HFFc6 (cell line): ENCODE results near the gene FBXO2. TPM values are rescaled to one million over a fixed set of nuclear protein-coding genes. Genes with fewer than 3 reads are reported as not detected.

Experiments used
- DNase-seq: peaks from one replicate; pipeline ENCODE4 v3.0.0-alpha.2; 2018
- H3K27ac Mint-ChIP-seq: 2 replicates; pipeline ENCODE4 v1.8.0; 2020; ENCODE audit warnings: mild to moderate bottlenecking, mixed read lengths
- H3K27me3 Mint-ChIP-seq: 2 replicates; pipeline ENCODE4 v1.8.0; 2021; ENCODE audit warnings: mild to moderate bottlenecking, moderate library complexity, mixed read lengths; ENCODE audit not compliant: insufficient read depth
- H3K36me3 Mint-ChIP-seq: 2 replicates; pipeline ENCODE4 v1.8.0; 2021; ENCODE audit warnings: low read depth, mixed read lengths
- H3K4me1 Mint-ChIP-seq: 2 replicates; pipeline ENCODE4 v1.8.0; 2020; ENCODE audit warnings: low read depth, mixed read lengths
- H3K4me3 Mint-ChIP-seq: 2 replicates; pipeline ENCODE4 v1.8.0; 2020; ENCODE audit warnings: mild to moderate bottlenecking, moderate library complexity, mixed read lengths
- H3K9me3 Mint-ChIP-seq: 2 replicates; pipeline ENCODE4 v1.8.0; 2020; ENCODE audit warnings: mild to moderate bottlenecking, mixed read lengths
- CTCF ChIP-seq: fragments of 200-600 bp; sonication (generic); IDR thresholded peaks from 2 replicates; pipeline ENCODE4 v1.5.0; 2021; ENCODE audit warnings: antibody characterized with exemption, mild to moderate bottlenecking
- total RNA-seq, 6 experiments: library from RNA; stranded (reverse); fragmentation: NEBNext Ultra II Directional; extraction: Animal tissue kit (Norgen Biotek cat#: 25700); gene quantifications; 2 replicates in 1 of 6; 3 replicates in 5 of 6; pipeline ENCODE4 v1.2.3, GENCODE V29; 2021

Gene FBXO2
- total RNA-seq, 6 experiments from 2014 or later, result 0.66 to 1.7 (median 0.78) TPM

- Mint-ChIP-seq H3K4me1 (no peaks in the 10 kb centered on the region), H3K9me3 (no peaks in the 10 kb centered on the region; the same call in 1 of the 2 replicates), H3K4me3 (no peak overlapping the region), H3K36me3 (no peaks in the 10 kb centered on the region), H3K27ac (no peak overlapping the region), H3K27me3 (peaks cover 44% of the 10 kb centered on the region)
- TF ChIP-seq CTCF, result no peak
- no peak for DNase-seq
Observed at GRCh38 chr1:11606775-11607174, 47.5 kb downstream of the FBXO2 start.

GRCh38 chr1:11602981-11603380 lies 51.2 kb downstream of the FBXO2 start:
- H3K27me3 Mint-ChIP-seq, result peaks cover 30% of the 10 kb centered on the region
- no peak for DNase-seq
- no peaks in the 10 kb centered on the region; the same call in 1 of the 2 replicates for H3K9me3 Mint-ChIP-seq
- H3K4me3 Mint-ChIP-seq, result no peak overlapping the region
- peaks cover 5% of the 10 kb centered on the region; the same call in 1 of the 2 replicates for H3K4me1 Mint-ChIP-seq
- H3K36me3 Mint-ChIP-seq, result no peaks in the 10 kb centered on the region
- TF ChIP-seq CTCF, result no peak
- no peak overlapping the region for H3K27ac Mint-ChIP-seq

GRCh38 chr1:11602424-11602823 lies 51.8 kb downstream of the FBXO2 start:
- Mint-ChIP-seq H3K36me3 (no peaks in the 10 kb centered on the region), H3K27me3 (peaks cover 27% of the 10 kb centered on the region), H3K4me1 (peaks cover 5% of the 10 kb centered on the region; the same call in 1 of the 2 replicates), H3K4me3 (no peak overlapping the region), H3K9me3 (no peaks in the 10 kb centered on the region), H3K27ac (no peak overlapping the region)
- no peak for DNase-seq
- no peak for TF ChIP-seq CTCF

- no peak for DNase-seq
- Mint-ChIP-seq H3K4me1 (peaks cover 5% of the 10 kb centered on the region; the same call in 1 of the 2 replicates), H3K27me3 (peaks cover 19% of the 10 kb centered on the region), H3K27ac (no peak overlapping the region), H3K4me3 (no peak overlapping the region), H3K9me3 (no peaks in the 10 kb centered on the region), H3K36me3 (no peaks in the 10 kb centered on the region)
- TF ChIP-seq CTCF, result no peak
Observed at GRCh38 chr1:11600836-11601235, 53.4 kb downstream of the FBXO2 start.

- no peak for DNase-seq
- Mint-ChIP-seq H3K4me1 (peaks cover 5% of the 10 kb centered on the region; the same call in 1 of the 2 replicates), H3K4me3 (no peak overlapping the region), H3K9me3 (no peaks in the 10 kb centered on the region), H3K36me3 (no peaks in the 10 kb centered on the region), H3K27ac (no peak overlapping the region), H3K27me3 (peaks cover 17% of the 10 kb centered on the region)
- TF ChIP-seq CTCF, result no peak
Observed at GRCh38 chr1:11599891-11600576, 54.2 kb downstream of the FBXO2 start.
